ENCODE measurements around the gene CTXN1.
"Not testable (repeated sequence)": the region's sequence is repeated elsewhere in the genome, so short reads cannot be mapped to it uniquely, and the experiment has no call there.

The CTXN1 gene

DNA sequence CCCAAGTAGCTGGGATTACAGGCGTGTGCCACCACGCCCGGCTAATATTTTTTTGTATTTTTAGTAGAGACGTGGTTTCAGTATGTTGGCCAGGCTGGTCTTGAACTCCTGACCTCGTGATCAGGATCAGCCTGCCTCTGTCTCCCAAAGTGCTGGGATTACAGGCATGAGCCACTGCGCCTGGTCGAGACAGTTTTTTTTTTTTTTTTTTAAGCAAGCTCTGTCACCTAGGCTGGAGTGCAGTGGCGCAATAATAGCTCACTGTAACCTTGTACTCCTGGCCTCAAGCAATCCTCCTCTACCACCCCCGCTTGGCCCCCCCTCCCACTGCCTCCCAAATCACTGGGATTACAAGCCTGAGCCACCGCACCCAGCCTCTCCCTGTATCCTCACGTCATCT lies 28.6 kb downstream of the CTXN1 start:
- no peak for DNase-seq

DNA sequence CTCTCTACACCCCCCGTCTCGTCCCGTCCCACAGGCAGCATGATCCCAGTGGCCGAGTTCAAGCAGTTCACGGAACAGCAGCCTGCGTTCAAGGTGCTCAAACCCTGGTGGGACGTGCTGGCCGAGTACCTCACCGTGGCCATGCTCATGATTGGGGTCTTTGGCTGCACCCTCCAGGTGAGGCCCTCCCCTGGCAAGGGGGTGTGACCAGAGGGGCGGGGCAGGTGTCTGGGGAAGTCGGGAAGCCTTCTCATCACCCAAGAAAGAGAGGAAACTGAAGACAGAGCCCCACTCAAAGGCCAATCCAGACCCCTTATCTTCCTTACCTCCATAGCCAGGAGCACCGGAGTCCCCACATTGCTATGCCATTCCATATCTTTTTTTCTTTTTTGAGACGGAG lies 30.4 kb downstream of the CTXN1 start:
- DNase-seq = no peak

DNA sequence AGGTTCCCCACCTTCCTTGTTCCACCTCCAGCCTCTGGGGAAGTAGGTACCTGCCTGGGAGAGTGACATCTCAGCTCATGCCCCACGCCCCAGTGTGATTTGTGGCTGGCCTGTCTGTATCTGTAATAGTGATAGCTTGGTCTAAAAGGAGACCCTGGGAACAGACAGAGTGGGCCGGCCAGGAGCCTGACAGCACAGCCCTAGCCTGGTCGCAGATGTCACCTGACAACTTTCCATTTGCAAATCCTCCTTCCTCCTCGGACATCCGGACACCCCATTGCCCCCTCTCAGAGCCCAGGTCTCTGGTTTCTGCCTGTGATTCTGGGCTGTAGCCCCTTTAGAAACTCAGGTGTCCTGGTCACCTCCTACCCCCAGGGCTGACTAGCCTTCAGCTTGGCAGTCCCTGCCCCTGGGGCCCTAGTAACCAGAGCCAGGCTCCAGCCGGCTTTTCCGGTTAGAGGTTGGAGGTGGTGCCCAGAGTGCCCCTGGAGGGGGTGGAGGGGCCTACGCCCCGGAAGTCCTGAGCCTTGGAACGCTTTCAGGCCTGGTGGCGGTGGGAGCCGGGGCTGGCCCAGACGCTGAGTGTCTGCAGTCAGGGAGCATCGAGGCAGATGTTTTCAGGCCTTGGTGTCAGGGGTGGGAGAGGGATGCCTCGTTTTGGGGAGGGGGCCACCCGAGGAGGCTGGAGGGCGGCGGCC lies 31.2 kb downstream of the CTXN1 start:
- no peak for DNase-seq

DNA sequence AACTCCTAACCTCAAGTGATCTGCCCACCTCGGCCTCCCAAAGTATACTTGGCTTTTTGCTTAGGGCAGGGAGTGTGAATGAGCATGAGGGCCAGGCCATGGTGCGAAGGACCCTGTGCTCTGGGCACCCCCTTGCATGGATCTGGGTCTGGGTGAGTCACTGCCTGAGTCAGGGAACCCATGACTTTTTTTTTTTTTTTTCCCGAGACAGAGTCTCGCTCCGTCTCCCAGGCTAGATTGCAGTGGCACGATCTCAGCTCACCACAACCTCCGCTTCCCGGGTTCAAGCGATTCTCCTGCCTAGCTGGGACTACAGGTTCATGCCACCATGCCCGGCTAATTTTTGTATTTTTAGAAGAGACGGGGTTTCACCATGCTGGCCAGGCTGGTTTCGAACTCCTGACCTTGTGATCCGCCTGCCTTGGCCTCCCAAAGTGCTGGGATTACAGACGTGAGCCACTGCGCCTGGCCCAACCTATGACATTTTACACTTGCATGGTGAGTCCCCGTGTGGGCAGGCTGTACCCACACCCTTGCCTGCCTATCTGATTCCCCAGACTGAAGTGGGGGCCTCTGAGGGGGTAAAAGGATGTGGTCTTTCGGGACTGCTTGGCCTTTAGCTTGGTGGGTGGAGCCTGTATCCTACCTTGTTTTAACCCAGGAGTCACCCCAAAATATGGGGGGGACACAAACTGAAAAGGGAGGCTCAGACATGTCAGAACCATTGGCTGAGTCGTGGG lies 32.4 kb downstream of the CTXN1 start:
- DNase-seq = not testable (repeated sequence)

DNA sequence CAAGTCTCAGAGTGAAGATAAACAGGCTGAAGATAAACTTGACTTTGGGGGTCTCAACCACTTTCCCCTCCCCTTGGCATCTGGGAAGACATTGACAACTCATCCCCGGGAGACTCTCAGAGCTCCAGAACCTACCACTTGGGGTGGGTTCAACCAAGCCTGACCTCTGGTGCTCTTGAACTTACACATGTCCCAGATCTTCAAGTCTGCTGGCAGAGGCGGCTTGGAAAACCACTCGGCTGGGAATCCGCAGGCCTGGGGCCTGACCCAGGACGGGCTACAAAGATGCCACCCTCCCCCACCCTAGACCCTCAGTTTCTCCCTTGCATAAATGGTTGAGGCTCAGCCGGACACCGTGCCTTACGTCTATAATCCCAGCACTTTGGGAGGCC lies 37.1 kb downstream of the CTXN1 start:
- no peak for DNase-seq

DNA sequence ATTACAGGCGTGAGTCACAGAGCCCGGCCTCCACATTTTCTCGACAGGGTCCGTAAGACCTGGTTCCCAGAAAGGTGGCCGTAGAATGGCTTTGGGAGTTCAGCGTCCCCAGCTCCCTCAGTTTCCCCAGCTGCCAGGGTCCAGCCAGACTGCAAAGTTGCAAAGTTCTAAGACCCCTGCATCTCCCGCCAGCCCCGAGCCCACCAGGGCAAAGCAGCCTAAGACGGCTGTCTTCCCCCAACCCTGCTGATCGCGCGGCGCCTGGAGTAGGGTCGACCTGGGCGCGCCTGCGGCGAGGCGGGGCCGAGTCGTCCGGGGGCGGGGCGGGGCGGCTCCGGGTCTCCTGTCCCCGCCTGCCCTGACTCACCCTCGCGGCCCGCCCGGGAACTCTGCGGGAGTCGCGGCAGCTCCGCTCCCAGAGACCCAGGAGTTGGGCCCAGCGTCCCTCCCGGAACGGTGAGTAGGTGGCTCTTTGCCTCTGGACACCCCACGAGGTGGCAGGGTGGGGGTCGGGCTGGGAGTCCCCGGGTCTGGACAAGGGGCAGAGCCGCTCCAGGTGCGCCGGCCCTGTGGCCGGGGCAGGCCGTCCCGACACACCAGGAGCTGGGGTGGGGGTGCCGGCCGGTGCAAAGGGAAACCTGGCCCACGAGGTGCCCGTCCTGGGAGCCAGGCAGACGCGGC lies 37.6 kb downstream of the CTXN1 start, which contains the start of gene LRRC8E:
LRRC8E (plus strand) TSS at position 366 of the 681 bp plus-strand sequence. CDS start 7,094 bp downstream, outside the sequence.
- DNase-seq = no peak

DNA sequence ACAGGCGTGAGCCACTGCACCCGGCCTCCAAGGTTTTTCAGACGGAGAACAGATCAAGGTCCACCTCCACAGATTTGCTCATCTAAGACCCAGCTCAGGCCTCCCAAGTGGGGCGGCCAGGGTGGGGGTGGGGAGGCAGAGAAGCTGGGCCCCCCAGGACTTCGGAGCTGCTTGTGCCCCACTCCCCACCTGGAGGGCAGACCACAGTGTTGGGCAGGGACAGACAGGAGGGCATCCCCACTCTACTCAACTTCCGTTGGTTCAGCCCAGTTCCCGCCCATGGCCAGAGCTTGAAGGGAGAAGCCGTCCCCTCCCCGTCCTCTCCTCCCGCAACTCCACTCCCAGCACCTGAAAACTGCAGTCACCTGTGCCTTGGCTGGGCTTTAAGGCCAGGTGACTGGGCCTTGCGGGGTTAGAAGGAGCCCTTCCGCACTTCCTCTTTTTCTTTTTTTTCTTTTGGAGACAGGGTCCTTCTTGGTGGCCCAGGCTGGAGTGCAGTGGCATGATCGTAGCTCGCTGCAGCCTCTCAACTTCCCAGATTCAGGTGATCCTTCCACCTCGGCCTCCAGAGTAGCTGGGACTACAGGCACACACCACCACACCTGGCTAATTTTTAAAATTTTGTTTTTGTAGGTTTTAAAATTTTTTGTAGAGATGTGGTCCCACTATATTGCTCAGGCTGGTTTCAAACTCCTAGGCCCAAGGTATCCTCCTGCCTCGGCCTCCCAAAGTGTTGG lies 38.4 kb downstream of the CTXN1 start:
- DNase-seq = no peak

DNA sequence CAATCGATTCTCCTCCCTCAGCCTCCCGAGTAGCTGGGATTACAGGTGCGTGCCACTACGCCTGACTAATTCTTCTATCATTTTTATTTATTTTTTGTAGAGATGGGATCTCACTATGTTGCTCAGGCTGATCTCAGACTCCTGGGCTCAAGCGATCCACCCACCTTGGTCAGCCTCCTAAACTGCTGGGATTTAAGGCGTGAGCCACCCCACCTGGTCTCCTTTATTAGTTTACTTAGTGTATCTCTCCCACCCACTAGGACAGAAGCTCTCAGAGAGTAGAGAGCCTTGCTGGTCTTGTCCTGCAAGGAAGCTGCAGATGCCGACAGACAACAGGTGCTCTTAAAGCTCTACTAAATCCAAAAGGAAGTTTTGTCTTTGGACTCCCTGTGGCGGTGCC lies 40.1 kb downstream of the CTXN1 start:
- no peak for DNase-seq

DNA sequence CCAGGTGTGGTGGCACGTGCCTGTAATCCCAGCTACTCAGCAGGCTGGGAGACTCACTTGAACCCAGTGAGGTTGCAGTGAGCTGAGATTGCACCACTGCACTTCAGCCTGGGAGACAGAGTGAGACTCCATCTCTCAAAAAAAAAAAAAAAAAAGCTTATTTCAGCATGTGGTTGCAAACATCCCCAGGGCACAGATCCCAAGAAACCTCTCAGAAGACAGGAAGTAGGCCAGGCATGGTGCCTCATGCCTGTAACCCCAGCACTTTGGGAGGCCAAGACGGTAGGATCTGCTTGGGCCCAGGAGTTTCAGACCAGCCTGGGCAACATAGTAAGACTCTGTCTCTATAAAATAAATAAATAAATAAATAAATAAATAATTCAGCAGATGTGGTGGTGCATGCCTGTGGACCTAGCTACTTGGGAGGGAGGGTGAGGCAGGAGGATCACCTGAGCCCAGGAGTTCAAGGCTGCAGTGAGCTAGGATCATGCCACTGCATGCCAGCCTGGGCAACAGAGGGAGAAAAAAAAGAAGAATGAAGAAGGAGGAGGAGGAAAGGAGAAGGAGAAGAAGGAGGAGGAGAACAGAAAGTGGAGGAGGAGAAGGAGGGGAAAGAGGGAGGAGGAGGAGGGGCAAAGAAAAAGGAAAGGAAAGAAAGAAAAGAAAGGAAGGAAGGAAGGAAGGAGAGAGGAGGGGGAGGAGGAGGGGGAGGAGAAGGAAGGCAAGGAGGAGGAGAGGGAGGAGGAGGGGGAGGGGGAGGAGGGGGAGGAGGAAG lies 42.0 kb downstream of the CTXN1 start:
- DNase-seq = no peak

DNA sequence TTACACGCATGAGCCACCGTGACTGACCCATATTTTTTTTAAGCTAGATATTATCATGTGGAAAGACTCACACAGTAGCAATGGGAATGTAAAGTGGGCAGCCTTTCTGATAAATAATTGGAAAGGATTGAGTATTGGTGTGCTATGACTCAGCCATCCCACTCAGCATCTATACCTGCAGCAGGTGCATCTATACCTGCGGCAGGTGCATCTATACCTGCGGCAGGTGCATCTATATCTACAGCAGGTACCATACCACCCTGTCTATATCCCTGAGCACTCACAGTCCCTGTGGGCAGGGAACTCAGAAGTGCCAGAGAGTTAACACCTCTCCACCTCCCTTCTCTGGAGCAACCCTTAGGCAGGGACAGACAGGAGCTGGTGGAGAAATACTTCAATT lies 42.8 kb downstream of the CTXN1 start:
- no peak for DNase-seq

DNA sequence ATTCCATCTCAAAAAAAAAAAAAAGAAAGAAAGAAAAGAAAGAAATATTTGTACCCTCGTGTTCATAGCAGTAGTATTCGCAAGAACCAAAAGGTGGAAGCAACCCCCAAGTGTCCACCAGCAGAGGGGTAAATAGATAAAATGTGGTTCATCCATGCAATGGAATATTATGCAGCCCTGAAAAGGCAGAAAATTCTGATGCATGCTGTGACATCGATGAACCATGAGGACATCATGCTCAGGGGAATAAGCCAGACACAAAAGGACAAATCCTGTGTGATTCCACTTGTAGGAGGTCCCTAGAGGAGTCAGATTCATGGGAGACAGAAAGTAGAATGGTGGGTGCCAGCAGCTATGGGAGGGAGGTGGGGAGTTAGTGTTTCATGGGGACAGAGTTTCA lies 44.0 kb downstream of the CTXN1 start:
- no peak for DNase-seq

DNA sequence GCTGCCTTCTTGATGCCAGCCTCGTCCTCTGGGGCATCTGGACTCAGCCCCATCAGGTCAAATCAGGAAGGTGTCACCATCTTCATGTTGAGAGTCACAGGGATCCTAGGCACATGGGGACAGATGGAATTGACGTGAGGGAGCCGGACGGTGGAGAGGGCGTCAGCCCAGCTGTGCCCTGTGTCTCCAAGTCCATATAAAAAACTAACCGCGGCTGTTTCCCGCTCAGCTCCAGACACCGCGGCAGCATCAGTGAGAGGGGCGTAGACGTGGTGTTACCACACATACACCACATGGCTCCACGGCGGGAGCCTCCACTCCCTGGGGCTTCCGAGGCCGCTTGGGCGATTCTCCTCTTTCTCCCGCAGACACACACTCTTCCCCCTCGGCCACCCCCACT lies 46.1 kb downstream of the CTXN1 start:
- no peak for DNase-seq

DNA sequence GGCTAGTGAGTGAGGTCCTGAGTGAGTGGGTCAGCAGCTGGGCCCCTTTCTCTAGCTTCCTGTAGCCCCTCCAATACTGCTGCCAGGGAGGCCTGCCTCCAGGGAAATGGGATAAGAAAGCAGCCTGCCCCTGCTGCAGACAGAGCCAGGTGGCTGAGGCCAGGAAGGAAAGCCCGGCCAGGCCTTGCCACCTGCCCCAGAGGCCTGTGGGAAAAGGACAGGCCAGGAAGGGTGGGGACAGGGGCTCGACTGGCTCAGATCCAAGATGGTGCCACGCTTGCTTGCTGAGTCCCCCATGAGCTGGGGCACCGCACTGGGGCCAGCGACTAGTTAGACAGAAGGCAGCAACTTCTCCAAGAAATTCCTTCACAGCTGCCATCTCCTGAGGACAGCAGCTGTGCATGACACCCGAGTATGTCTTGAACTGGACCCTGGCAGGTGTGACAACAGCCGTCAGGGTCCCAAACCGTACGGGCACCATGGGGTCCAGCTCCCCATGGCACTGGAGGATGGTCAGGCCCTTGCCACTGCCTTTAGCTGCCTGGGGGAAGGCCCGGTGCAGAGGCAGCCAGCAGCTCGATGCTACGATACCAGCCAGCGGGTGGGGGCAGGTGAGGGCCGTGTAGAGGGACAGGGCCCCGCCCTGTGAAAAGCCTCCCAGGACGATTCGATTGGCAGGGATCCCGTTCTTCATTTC lies 46.7 kb downstream of the CTXN1 start:
- DNase-seq = no peak

DNA sequence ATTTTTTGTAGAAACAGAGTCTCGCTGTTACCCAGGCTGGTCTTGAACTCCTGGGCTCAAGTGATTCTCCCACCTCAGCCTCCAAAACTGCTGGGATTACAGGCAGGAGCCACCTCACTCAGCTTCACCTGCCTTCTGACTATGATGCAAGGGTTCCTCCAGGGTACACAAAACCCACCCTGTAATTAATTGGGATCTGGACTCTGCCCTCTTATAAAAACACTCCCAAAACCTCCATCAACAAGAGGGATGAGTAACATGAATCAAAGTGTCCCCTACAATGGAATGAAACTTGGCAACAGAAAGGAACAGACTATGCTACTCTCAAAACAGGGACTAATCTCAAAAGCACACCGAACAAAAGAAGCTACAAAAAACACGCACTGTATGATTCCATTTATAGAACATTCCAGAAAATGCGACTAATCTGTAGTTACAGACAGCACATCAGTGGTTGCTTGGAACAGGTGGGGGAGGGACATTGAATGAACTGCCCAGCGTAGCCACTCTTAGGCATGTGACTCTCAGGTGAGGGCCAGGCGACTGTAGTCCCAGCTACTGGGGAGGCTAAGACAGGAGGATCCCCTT lies 48.6 kb downstream of the CTXN1 start:
- DNase-seq = no peak

DNA sequence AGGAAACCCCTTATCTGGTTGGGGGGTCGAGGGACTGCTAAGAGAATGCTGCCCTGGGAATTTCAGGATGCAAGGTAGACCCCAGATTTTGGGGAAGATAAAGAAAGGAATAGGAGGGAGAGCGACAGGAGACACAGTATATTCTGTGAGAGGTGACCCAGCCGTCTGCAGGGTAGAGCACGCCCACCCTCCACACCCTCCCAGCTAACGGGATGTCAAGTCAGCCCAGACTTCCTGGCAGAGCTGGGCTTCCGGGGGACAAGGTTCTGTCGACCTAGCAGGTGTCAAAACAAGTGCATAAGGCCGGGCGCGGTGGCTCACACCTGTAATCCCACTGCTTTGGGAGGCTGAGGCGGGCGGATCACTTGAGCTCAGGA lies 51.0 kb downstream of the CTXN1 start:
- no peak for DNase-seq
